Measurements from ENCODE around the gene FAAP20.
A peak's percentile ranks its signal among the peaks of the same experiment; 100 is the strongest.

FAAP20 gene

DNA sequence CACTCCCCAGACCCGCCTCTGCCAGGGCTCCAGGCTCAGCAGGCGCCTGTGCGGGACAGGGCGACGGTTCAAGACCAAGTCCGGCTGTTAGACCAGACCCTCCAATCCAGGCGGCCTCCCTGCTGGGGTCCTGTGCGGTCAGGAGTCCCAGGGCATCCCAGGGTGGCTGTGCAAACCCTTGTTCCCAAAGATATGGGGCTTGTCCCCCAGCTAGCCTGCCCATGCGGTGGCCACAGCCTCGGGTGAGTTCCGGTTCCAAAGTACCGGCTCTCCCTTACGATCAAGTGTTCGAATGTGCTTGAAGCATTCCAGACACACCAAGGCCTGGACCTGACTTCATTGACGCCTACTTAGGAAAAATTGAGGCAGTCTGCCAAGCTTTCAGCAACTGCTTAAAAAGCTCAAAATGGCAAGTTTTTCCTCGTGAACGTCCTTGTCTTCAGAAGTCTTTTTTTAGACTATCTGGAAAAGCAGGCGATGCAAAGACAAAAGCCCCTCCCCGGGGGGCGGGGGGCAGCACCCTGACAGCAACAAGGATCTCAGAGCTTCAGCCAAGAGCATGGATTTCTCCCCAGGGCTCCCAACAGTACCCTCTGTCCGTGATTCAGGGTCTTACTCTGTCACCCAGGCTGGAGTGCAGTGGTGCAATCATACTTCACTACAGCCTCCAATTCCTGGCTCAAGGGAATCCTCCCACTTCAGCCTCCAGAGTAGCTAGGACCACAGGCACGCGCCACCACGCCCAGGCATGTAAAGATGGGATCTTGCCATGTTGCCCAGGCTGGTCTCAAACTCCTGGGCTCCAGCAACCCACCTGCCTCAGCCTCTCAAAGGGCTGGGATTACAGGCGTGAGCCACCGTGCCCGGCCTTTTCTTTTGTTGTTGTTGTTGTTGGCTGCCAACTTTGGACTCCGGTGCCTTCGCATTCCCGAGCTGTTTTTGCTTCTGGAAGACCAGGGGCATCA, 2.3 kb downstream of the FAAP20 start:
- DNase-seq (ENCODE audit: low read depth in 2 of 2) = peak; percentile 46 to 95
- TF ChIP-seq, protein P1, sequence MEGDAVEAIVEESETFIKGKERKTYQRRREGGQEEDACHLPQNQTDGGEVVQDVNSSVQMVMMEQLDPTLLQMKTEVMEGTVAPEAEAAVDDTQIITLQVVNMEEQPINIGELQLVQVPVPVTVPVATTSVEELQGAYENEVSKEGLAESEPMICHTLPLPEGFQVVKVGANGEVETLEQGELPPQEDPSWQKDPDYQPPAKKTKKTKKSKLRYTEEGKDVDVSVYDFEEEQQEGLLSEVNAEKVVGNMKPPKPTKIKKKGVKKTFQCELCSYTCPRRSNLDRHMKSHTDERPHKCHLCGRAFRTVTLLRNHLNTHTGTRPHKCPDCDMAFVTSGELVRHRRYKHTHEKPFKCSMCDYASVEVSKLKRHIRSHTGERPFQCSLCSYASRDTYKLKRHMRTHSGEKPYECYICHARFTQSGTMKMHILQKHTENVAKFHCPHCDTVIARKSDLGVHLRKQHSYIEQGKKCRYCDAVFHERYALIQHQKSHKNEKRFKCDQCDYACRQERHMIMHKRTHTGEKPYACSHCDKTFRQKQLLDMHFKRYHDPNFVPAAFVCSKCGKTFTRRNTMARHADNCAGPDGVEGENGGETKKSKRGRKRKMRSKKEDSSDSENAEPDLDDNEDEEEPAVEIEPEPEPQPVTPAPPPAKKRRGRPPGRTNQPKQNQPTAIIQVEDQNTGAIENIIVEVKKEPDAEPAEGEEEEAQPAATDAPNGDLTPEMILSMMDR (IDR thresholded peaks at IDR 0.05; ENCODE audit: low read depth, low read length) = no peak
- no peak overlapping the region for H3K4me3 ChIP-seq (replicated peaks in 1 of 2; ENCODE audit: low read depth in 2 of 2, low read length in 2 of 2)

- no peak for DNase-seq (ENCODE audit: low read depth in 2 of 2)
- H3K4me3 ChIP-seq (replicated peaks in 1 of 2; ENCODE audit: low read depth in 2 of 2, low read length in 2 of 2) = peak overlapping the region; percentile 56 to 64
- TF ChIP-seq, protein P1 (IDR thresholded peaks at IDR 0.05; ENCODE audit: low read depth, low read length) = no peak
These were observed 4.0 kb downstream of the FAAP20 start for GRCh38 chr1:2190491-2190976.

- H3K4me3 ChIP-seq (replicated peaks in 1 of 2; ENCODE audit: low read depth in 2 of 2, low read length in 2 of 2) = peak overlapping the region; percentile 56 to 64
These were observed 4.8 kb downstream of the FAAP20 start for GRCh38 chr1:2189459-2190425.

DNA sequence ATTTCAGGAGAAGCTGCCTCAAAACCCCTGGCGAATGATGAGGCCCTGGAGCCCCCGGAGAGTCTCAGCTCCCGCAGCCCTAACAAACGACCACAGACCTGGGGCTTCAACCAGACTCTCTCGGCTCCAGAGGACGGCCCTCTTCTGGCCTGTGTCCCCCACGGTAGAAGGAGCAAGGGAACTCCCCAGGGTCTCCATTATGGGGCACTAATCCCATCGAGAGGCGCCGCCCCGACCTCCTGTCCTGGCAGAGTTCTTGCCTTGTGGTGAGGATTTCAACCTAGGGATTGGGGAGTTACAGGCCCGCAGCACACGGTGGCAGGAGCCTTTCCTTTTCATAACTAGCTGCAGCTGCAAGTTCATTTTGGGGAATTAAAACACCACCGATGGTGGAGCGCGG, 6.2 kb downstream of the FAAP20 start:
- no peak overlapping the region for H3K4me3 ChIP-seq (replicated peaks in 1 of 2; ENCODE audit: low read depth in 2 of 2, low read length in 2 of 2)
- DNase-seq (ENCODE audit: low read depth in 2 of 2) = no peak
- TF ChIP-seq, protein P1 (IDR thresholded peaks at IDR 0.05; ENCODE audit: low read depth, low read length) = no peak

More at GRCh38 chr1:2189459-2190425, 4.8 kb downstream of the FAAP20 start:
- TF ChIP-seq, protein P1 (IDR thresholded peaks at IDR 0.05; ENCODE audit: low read depth, low read length) = no peak
- peak; percentile 98 for DNase-seq (ENCODE audit: low read depth in 2 of 2)

GRCh38 chr1:2187619-2188018, 7.0 kb downstream of the FAAP20 start:
- no peak overlapping the region for H3K4me3 ChIP-seq (replicated peaks in 1 of 2; ENCODE audit: low read depth in 2 of 2, low read length in 2 of 2)
- no peak for DNase-seq (ENCODE audit: low read depth in 2 of 2)
- TF ChIP-seq, protein P1 (IDR thresholded peaks at IDR 0.05; ENCODE audit: low read depth, low read length) = no peak

- no peak for DNase-seq (ENCODE audit: low read depth in 2 of 2)
- TF ChIP-seq, protein P1 (IDR thresholded peaks at IDR 0.05; ENCODE audit: low read depth, low read length) = no peak
- H3K4me3 ChIP-seq (replicated peaks in 1 of 2; ENCODE audit: low read depth in 2 of 2, low read length in 2 of 2) = no peak overlapping the region
These were observed 7.7 kb downstream of the FAAP20 start for GRCh38 chr1:2186901-2187300.
